HCT116 (cell line): ENCODE measurements around the gene MTF2. TPM values are rescaled to one million over a fixed set of nuclear protein-coding genes. Genes with fewer than 3 reads are reported as not detected.
"Not testable (repeated sequence)": the region's sequence is repeated elsewhere in the genome, so short reads cannot be mapped to it uniquely, and the experiment has no call there.

Experiments
- ATAC-seq: fragments of 200-7000 bp; cut with Tn5 transposase; 2 replicates; pipeline ENCODE4 v1.9.1; 2020; ENCODE audit warnings: mild to moderate bottlenecking, moderate library complexity
- BruUV-seq: library from RNA; stranded (reverse); fragments of 400-500 nt; replicated peaks from 2 replicates; lab custom pipeline; 2021; lab: Mats Ljungman, UMichigan
- CTCF ChIA-PET: fragments of 300-600 bp; sonication (Branson Sonifier 250); formaldehyde crosslinking; loops from one replicate; lab custom pipeline; 2021; ENCODE audit warnings: antibody characterized with exemption; lab: Charles Lee
- POLR2A ChIA-PET: fragments of 300-600, 350-600 bp; sonication (Branson Sonifier 250); formaldehyde crosslinking; loops from one replicate; lab custom pipeline; 2021; ENCODE audit warnings: antibody characterized with exemption; lab: Charles Lee
- RAD21 ChIA-PET, 2 experiments: fragments of 300-600 bp; sonication (Branson Sonifier 250); formaldehyde crosslinking; loops; one replicate each; lab custom pipeline; 2023; ENCODE audit warnings: low total read pairs in 2 of 2; ENCODE audit not compliant: uncharacterized antibody in 2 of 2, unreplicated experiment in 2 of 2, low non-redundant PET in 1 of 2; lab: Charles Lee
- DNase-seq: peaks from one replicate; pipeline ENCODE4 v3.0.0-alpha.2; 2010; ENCODE audit warnings: low read depth, low spot score
- H2AFZ ChIP-seq: fragments of 200-600 bp; shearing (Covaris generic), sonication (generic); 2 replicates; pipeline ENCODE4 v1.6.1; 2017; ENCODE audit warnings: low read depth, mixed run types, mixed read lengths, antibody characterized with exemption, low read length; ENCODE audit not compliant: poor library complexity, severe bottlenecking
- H3K27ac ChIP-seq: 2 replicates; pipeline ENCODE4 v1.5.1; 2012; ENCODE audit warnings: low read depth, low read length
- H3K27me3 ChIP-seq: fragments of 200-600 bp; sonication (generic); 2 replicates; pipeline ENCODE4 v1.6.1; 2016; ENCODE audit warnings: mixed run types, low read length, mixed read lengths; ENCODE audit not compliant: insufficient read depth
- H3K36me3 ChIP-seq, 2 experiments: fragments of 200-500 bp in 1 of 2; fragments of 200-600 bp in 1 of 2; sonication (Bioruptor generic) in 1 of 2; sonication (generic) in 1 of 2; 2 replicates each; pipeline versions ENCODE4 v1.5.1 to v1.6.1; 2014 to 2016; ENCODE audit warnings: low read length in 2 of 2, inconsistent platforms in 1 of 2, mixed read lengths in 1 of 2, mixed run types in 1 of 2; ENCODE audit not compliant: insufficient read depth in 2 of 2, control insufficient read depth in 1 of 2
- H3K4me1 ChIP-seq, 2 experiments: fragments of 200-600 bp in 1 of 2; sonication (generic) in 1 of 2; 2 replicates each; pipeline versions ENCODE4 v1.5.1 to v1.6.1; 2012 to 2017; ENCODE audit warnings: low read length in 2 of 2, inconsistent platforms in 1 of 2, mild to moderate bottlenecking in 1 of 2, mixed read lengths in 1 of 2, mixed run types in 1 of 2, moderate library complexity in 1 of 2; ENCODE audit not compliant: insufficient read depth in 2 of 2, control insufficient read depth in 1 of 2
- H3K4me2 ChIP-seq: fragments of 200-600 bp; sonication (generic); 2 replicates; pipeline ENCODE4 v1.6.1; 2017; ENCODE audit warnings: mixed run types, low read length, mixed read lengths
- H3K4me3 ChIP-seq, 2 experiments: fragments of 200-600 bp in 1 of 2; sonication (generic) in 1 of 2; replicated peaks in 1 of 2; 2 replicates each; pipeline ENCODE4 v1.5.1; 2011 to 2016; ENCODE audit warnings: low read length in 2 of 2, control low read depth in 1 of 2, low read depth in 1 of 2, mild to moderate bottlenecking in 1 of 2, mixed read lengths in 1 of 2, mixed run types in 1 of 2
- H3K79me2 ChIP-seq: fragments of 200-600 bp; sonication (generic); 2 replicates; pipeline ENCODE4 v1.6.1; 2017; ENCODE audit warnings: mild to moderate bottlenecking, mixed run types, low read length, moderate library complexity, mixed read lengths; ENCODE audit not compliant: insufficient read depth
- H3K9ac ChIP-seq: fragments of 200-600 bp; sonication (generic); 2 replicates; pipeline ENCODE4 v1.6.1; 2016; ENCODE audit warnings: low read length, mixed read lengths
- H3K9me2 ChIP-seq: fragments of 200-600 bp; sonication (generic), shearing (Covaris generic); 2 replicates; pipeline ENCODE4 v1.6.1; 2017; ENCODE audit warnings: mixed run types, mild to moderate bottlenecking, moderate library complexity; ENCODE audit not compliant: insufficient read depth
- H3K9me3 ChIP-seq, 2 experiments: fragments of 200-500 bp in 1 of 2; fragments of 200-600 bp in 1 of 2; sonication (Bioruptor generic) in 1 of 2; sonication (generic) in 1 of 2; 2 replicates each; pipeline ENCODE4 v1.6.1; 2014 to 2017; ENCODE audit warnings: low read length in 2 of 2, mixed read lengths in 2 of 2, inconsistent platforms in 1 of 2, low read depth in 1 of 2, mild to moderate bottlenecking in 1 of 2, mixed run types in 1 of 2, moderate library complexity in 1 of 2; ENCODE audit not compliant: control insufficient read depth in 1 of 2, insufficient read depth in 1 of 2
- H4K20me1 ChIP-seq: fragments of 200-600 bp; sonication (generic), shearing (Covaris generic); 2 replicates; pipeline ENCODE4 v1.6.1; 2017; ENCODE audit warnings: mixed run types, mild to moderate bottlenecking, moderate library complexity; ENCODE audit not compliant: insufficient read depth
- CBX3 ChIP-seq: IDR thresholded peaks from 2 replicates; pipeline ENCODE4 v1.6.1; 2012; ENCODE audit warnings: low read depth
- CEBPB ChIP-seq: IDR thresholded peaks from 2 replicates; pipeline ENCODE4 v1.6.1; 2012; ENCODE audit warnings: low read depth
- ELF1 ChIP-seq: IDR thresholded peaks from 2 replicates; pipeline ENCODE4 v1.6.1; 2012; ENCODE audit warnings: low read depth, borderline replicate concordance
- EZH2 ChIP-seq: fragments of 200-600 bp; sonication (generic); IDR thresholded peaks from 2 replicates; pipeline ENCODE4 v1.6.1; 2017; ENCODE audit warnings: antibody characterized with exemption, mixed run types
- MAX ChIP-seq: IDR thresholded peaks from 2 replicates; pipeline ENCODE4 v1.6.1; 2012
- POLR2AphosphoS5 ChIP-seq: IDR thresholded peaks from 2 replicates; pipeline ENCODE4 v1.6.1; 2011; ENCODE audit warnings: mild to moderate bottlenecking, low read depth, low read length, moderate library complexity
- SIN3A ChIP-seq: IDR thresholded peaks from 2 replicates; pipeline ENCODE4 v1.6.1; 2012; ENCODE audit warnings: low read depth
- TCF7L2 ChIP-seq: IDR thresholded peaks from 2 replicates; pipeline ENCODE4 v1.7.0; 2011; ENCODE audit warnings: borderline replicate concordance, inconsistent platforms; ENCODE audit not compliant: insufficient read depth, insufficient read length; ENCODE audit errors: extremely low read depth
- YY1 ChIP-seq: IDR thresholded peaks from 2 replicates; pipeline ENCODE4 v1.6.1; 2011; ENCODE audit warnings: low read length, low read depth, moderate library complexity, mild to moderate bottlenecking; ENCODE audit not compliant: insufficient replicate concordance; ENCODE audit errors: extremely low read depth
- intact Hi-C: fragments of 100-400 bp; cut with micrococcal nuclease; formaldehyde crosslinking; loops from 2 replicates; pipeline ENCODE4 v1.10.0; 2022
- total RNA-seq: library from RNA; stranded (reverse); gene quantifications from one replicate; pipeline ENCODE4 v1.2.1, GENCODE V29; 2021; ENCODE audit not compliant: unreplicated experiment
- TF ChIP-seq, protein P1 (sequence below): IDR thresholded peaks from 2 replicates; pipeline ENCODE4 v1.6.1; 2011; ENCODE audit warnings: mild to moderate bottlenecking, low read length, moderate library complexity; ENCODE audit not compliant: insufficient replicate concordance; ENCODE audit errors: extremely low read depth
- TF ChIP-seq, protein P2 (sequence below): IDR thresholded peaks from 2 replicates; pipeline ENCODE4 v1.6.1; 2012; ENCODE audit warnings: low read depth
- TF ChIP-seq, protein P3 (sequence below), 3 experiments: fragments of 200-600 bp in 1 of 3; sonication (generic) in 1 of 3; IDR thresholded peaks in 2 of 3; conservative IDR thresholded peaks in 1 of 3; 2 replicates each; pipeline ENCODE4 v1.5.1; 2012 to 2017; ENCODE audit warnings: low read depth in 2 of 3, low read length in 2 of 3, antibody characterized with exemption in 1 of 3, borderline replicate concordance in 1 of 3, control low read depth in 1 of 3, mild to moderate bottlenecking in 1 of 3, mixed read lengths in 1 of 3, mixed run types in 1 of 3, moderate library complexity in 1 of 3; ENCODE audit not compliant: insufficient read depth in 1 of 3

MTF2 gene
- total RNA-seq, 1 experiment from 2014 or later = 45.5 TPM

- Histone ChIP-seq H3K9me3 (no peaks in the 10 kb centered on the region), H4K20me1 (no peaks in the 10 kb centered on the region), H3K9ac (no peak overlapping the region), H3K4me3 (no peak overlapping the region), H3K4me1 (peaks cover 0 to 8% of the 10 kb centered on the region in 2 experiments; a peak in 2 of 4 replicates), H3K79me2 (peaks cover 42% of the 10 kb centered on the region), H2AFZ (no peak overlapping the region), H3K27me3 (no peaks in the 10 kb centered on the region), H3K27ac (no peak overlapping the region), H3K9me2 (no peaks in the 10 kb centered on the region), H3K4me2 (no peak overlapping the region), H3K36me3 (peaks cover 10 to 14% of the 10 kb centered on the region in 2 experiments; a peak in 1 of 4 replicates)
- ChIA-PET CTCF (no interaction called here), RAD21 (no interaction called here), POLR2A (no interaction called here)
- no peak for ATAC-seq
- BruUV-seq = no TSS peak
- TF ChIP-seq, protein P1, sequence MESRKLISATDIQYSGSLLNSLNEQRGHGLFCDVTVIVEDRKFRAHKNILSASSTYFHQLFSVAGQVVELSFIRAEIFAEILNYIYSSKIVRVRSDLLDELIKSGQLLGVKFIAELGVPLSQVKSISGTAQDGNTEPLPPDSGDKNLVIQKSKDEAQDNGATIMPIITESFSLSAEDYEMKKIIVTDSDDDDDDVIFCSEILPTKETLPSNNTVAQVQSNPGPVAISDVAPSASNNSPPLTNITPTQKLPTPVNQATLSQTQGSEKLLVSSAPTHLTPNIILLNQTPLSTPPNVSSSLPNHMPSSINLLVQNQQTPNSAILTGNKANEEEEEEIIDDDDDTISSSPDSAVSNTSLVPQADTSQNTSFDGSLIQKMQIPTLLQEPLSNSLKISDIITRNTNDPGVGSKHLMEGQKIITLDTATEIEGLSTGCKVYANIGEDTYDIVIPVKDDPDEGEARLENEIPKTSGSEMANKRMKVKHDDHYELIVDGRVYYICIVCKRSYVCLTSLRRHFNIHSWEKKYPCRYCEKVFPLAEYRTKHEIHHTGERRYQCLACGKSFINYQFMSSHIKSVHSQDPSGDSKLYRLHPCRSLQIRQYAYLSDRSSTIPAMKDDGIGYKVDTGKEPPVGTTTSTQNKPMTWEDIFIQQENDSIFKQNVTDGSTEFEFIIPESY = no peak
- TF ChIP-seq SIN3A = no peak
- TF ChIP-seq ELF1 = no peak
- no peak for TF ChIP-seq TCF7L2
- no peak for TF ChIP-seq YY1
- no peak for TF ChIP-seq CBX3
- TF ChIP-seq CEBPB = no peak
- TF ChIP-seq, protein P2, sequence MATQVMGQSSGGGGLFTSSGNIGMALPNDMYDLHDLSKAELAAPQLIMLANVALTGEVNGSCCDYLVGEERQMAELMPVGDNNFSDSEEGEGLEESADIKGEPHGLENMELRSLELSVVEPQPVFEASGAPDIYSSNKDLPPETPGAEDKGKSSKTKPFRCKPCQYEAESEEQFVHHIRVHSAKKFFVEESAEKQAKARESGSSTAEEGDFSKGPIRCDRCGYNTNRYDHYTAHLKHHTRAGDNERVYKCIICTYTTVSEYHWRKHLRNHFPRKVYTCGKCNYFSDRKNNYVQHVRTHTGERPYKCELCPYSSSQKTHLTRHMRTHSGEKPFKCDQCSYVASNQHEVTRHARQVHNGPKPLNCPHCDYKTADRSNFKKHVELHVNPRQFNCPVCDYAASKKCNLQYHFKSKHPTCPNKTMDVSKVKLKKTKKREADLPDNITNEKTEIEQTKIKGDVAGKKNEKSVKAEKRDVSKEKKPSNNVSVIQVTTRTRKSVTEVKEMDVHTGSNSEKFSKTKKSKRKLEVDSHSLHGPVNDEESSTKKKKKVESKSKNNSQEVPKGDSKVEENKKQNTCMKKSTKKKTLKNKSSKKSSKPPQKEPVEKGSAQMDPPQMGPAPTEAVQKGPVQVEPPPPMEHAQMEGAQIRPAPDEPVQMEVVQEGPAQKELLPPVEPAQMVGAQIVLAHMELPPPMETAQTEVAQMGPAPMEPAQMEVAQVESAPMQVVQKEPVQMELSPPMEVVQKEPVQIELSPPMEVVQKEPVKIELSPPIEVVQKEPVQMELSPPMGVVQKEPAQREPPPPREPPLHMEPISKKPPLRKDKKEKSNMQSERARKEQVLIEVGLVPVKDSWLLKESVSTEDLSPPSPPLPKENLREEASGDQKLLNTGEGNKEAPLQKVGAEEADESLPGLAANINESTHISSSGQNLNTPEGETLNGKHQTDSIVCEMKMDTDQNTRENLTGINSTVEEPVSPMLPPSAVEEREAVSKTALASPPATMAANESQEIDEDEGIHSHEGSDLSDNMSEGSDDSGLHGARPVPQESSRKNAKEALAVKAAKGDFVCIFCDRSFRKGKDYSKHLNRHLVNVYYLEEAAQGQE = no peak
- no peak for TF ChIP-seq POLR2AphosphoS5
- TF ChIP-seq, protein P3, sequence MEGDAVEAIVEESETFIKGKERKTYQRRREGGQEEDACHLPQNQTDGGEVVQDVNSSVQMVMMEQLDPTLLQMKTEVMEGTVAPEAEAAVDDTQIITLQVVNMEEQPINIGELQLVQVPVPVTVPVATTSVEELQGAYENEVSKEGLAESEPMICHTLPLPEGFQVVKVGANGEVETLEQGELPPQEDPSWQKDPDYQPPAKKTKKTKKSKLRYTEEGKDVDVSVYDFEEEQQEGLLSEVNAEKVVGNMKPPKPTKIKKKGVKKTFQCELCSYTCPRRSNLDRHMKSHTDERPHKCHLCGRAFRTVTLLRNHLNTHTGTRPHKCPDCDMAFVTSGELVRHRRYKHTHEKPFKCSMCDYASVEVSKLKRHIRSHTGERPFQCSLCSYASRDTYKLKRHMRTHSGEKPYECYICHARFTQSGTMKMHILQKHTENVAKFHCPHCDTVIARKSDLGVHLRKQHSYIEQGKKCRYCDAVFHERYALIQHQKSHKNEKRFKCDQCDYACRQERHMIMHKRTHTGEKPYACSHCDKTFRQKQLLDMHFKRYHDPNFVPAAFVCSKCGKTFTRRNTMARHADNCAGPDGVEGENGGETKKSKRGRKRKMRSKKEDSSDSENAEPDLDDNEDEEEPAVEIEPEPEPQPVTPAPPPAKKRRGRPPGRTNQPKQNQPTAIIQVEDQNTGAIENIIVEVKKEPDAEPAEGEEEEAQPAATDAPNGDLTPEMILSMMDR (IDR thresholded peaks at IDR 0.05 in 2 of 3, conservative IDR thresholded peaks at IDR 0.05 in 1 of 3; ENCODE audit: borderline replicate concordance in 1 of 3, insufficient read depth in 1 of 3, low read depth in 2 of 3, low read length in 2 of 3) = no peak
- no peak for TF ChIP-seq MAX
- no peak for TF ChIP-seq EZH2
- intact Hi-C loops = no loop called here
- no peak for DNase-seq
Measured at GRCh38 chr1:93159337-93159736, 80.3 kb downstream of the MTF2 start.

DNA sequence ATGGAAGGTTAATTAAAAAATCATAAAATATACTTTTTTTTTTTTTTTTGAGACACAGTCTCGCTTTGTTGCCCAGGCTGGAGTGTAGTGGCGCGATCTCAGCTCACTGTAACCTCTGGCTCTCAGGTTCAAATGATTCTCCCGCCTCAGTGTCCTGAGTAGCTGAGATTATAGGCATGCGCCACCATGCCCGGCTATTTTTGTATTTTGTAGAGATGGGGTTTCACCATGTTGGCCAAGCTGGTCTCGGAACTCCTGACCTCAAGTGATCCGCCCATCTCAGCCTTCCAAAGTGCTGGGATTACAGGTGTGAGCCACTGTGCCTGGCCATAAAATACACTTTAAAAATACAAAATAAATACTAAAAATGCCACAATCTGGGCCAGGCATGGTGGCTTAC, 84.2 kb downstream of the MTF2 start:
- H2AFZ ChIP-seq, H4K20me1 ChIP-seq, H3K27ac ChIP-seq, POLR2A ChIA-PET, RAD21 ChIA-PET, H3K27me3 ChIP-seq, intact Hi-C loops, H3K9me2 ChIP-seq, BruUV-seq, H3K9me3 ChIP-seq, DNase-seq, ATAC-seq, H3K4me2 ChIP-seq, H3K4me1 ChIP-seq, H3K36me3 ChIP-seq, H3K4me3 ChIP-seq, H3K9ac ChIP-seq, CTCF ChIA-PET: not testable (repeated sequence)
- H3K79me2 ChIP-seq = peaks cover 79% of the 10 kb centered on the region
